IMR-90 (cell line): ENCODE results near the gene FLT4. TPM values are rescaled to one million over a fixed set of nuclear protein-coding genes. Genes with fewer than 3 reads are reported as not detected.

Experiments used
- ATAC-seq: fragments of 200-7000 bp; cut with Tn5 transposase; 2 replicates; pipeline ENCODE4 v1.9.1; 2020; ENCODE audit warnings: low read depth, mild to moderate bottlenecking, moderate library complexity
- BruUV-seq: library from RNA; stranded (reverse); fragments of 400-500 nt; replicated peaks from 2 replicates; lab custom pipeline; 2021; lab: Mats Ljungman, UMichigan
- CTCF ChIA-PET: fragments of 300-600 bp; formaldehyde crosslinking; extraction: SDS; loops from one replicate; lab custom pipeline; 2021; ENCODE audit warnings: antibody characterized with exemption; lab: Yijun Ruan, JAX
- POLR2A ChIA-PET: fragments of 300-600 bp; sonication (Branson Sonifier 250); formaldehyde crosslinking; loops from one replicate; lab custom pipeline; 2022; ENCODE audit warnings: antibody characterized with exemption; ENCODE audit not compliant: unreplicated experiment; lab: Charles Lee
- DNase-seq: peaks from one replicate; pipeline ENCODE4 v3.0.0; 2013
- H2AFZ ChIP-seq: replicated peaks from 2 replicates; pipeline ENCODE3; 2013; ENCODE audit warnings: low read length, mild to moderate bottlenecking; ENCODE audit not compliant: poor library complexity
- H2AK5ac ChIP-seq: 2 replicates; pipeline ENCODE4 v1.6.1; 2013; ENCODE audit warnings: low read depth, low read length, inconsistent platforms
- H2AK9ac ChIP-seq: replicated peaks from 2 replicates; pipeline ENCODE3; 2013; ENCODE audit warnings: mild to moderate bottlenecking, low read depth, low read length, moderate library complexity; ENCODE audit not compliant: poor library complexity
- H2BK120ac ChIP-seq: 2 replicates; pipeline ENCODE4 v1.6.1; 2013; ENCODE audit warnings: low read depth, low read length, inconsistent platforms
- H2BK15ac ChIP-seq: 3 replicates; pipeline ENCODE4 v1.6.1; 2013; ENCODE audit warnings: low read depth, low read length, inconsistent platforms
- H2BK20ac ChIP-seq: 2 replicates; pipeline ENCODE4 v1.6.1; 2013; ENCODE audit warnings: low read depth, mild to moderate bottlenecking, inconsistent platforms, low read length, moderate library complexity
- H2BK5ac ChIP-seq: 2 replicates; pipeline ENCODE4 v1.6.1; 2013; ENCODE audit warnings: mild to moderate bottlenecking, low read depth, low read length, inconsistent platforms; ENCODE audit not compliant: poor library complexity, severe bottlenecking
- H3K14ac ChIP-seq: replicated peaks from 2 replicates; pipeline ENCODE4 v1.6.1; 2013; ENCODE audit warnings: low read depth, low read length, inconsistent platforms
- H3K18ac ChIP-seq: 2 replicates; pipeline ENCODE4 v1.6.1; 2013; ENCODE audit warnings: low read depth, low read length, control low read depth
- H3K23ac ChIP-seq: 2 replicates; pipeline ENCODE4 v1.6.1; 2013; ENCODE audit warnings: low read depth, low read length, inconsistent platforms
- H3K27ac ChIP-seq: 2 replicates; pipeline ENCODE4 v1.5.1; 2013; ENCODE audit warnings: mild to moderate bottlenecking, control low read depth, low read length; ENCODE audit not compliant: insufficient read depth
- H3K27me3 ChIP-seq: 2 replicates; pipeline ENCODE4 v1.6.1; 2013; ENCODE audit warnings: low read length; ENCODE audit not compliant: control insufficient read depth, insufficient read depth
- H3K36me3 ChIP-seq: 2 replicates; pipeline ENCODE4 v1.6.1; 2013; ENCODE audit warnings: low read length, mixed read lengths; ENCODE audit not compliant: control insufficient read depth, insufficient read depth
- H3K4ac ChIP-seq: 2 replicates; pipeline ENCODE4 v1.6.1; 2013; ENCODE audit warnings: low read depth, low read length, inconsistent platforms
- H3K4me1 ChIP-seq: 2 replicates; pipeline ENCODE4 v1.6.1; 2013; ENCODE audit warnings: low read length, mixed read lengths; ENCODE audit not compliant: control insufficient read depth, insufficient read depth
- H3K4me2 ChIP-seq: 2 replicates; pipeline ENCODE4 v1.6.1; 2013; ENCODE audit warnings: low read depth, mild to moderate bottlenecking, control low read depth, low read length, moderate library complexity
- H3K4me3 ChIP-seq: 2 replicates; pipeline ENCODE4 v1.5.1; 2013; ENCODE audit warnings: low read depth, mild to moderate bottlenecking, control low read depth, low read length, moderate library complexity; ENCODE audit not compliant: insufficient read depth
- H3K56ac ChIP-seq: 2 replicates; pipeline ENCODE4 v1.6.1; 2013; ENCODE audit warnings: low read length, inconsistent platforms; ENCODE audit not compliant: insufficient read depth; ENCODE audit errors: extremely low read depth
- H3K79me1 ChIP-seq, 2 experiments: 2 replicates each; pipeline ENCODE4 v1.6.1; 2013; ENCODE audit warnings: low read length in 2 of 2, inconsistent platforms in 1 of 2, low read depth in 1 of 2
- H3K9ac ChIP-seq: 2 replicates; pipeline ENCODE4 v1.6.1; 2013; ENCODE audit warnings: low read depth, low read length, control low read depth
- H3K9me1 ChIP-seq: 2 replicates; pipeline ENCODE4 v1.6.1; 2013; ENCODE audit warnings: low read length, inconsistent platforms; ENCODE audit not compliant: insufficient read depth
- H3K9me3 ChIP-seq: 2 replicates; pipeline ENCODE4 v1.6.1; 2013; ENCODE audit warnings: low read length; ENCODE audit not compliant: control insufficient read depth, insufficient read depth
- H4K20me1 ChIP-seq: 2 replicates; pipeline ENCODE4 v1.6.1; 2013; ENCODE audit warnings: low read length, inconsistent platforms; ENCODE audit not compliant: insufficient read depth
- H4K5ac ChIP-seq: 2 replicates; pipeline ENCODE4 v1.6.1; 2013; ENCODE audit warnings: mild to moderate bottlenecking, low read depth, low read length, control low read depth
- H4K8ac ChIP-seq, 2 experiments: 2 replicates each; pipeline ENCODE4 v1.6.1; 2013; ENCODE audit warnings: low read depth in 2 of 2, low read length in 2 of 2, control low read depth in 1 of 2, inconsistent platforms in 1 of 2
- H4K91ac ChIP-seq: 2 replicates; pipeline ENCODE4 v1.6.1; 2013; ENCODE audit warnings: low read depth, low read length, inconsistent platforms; ENCODE audit not compliant: insufficient read depth
- BHLHE40 ChIP-seq: fragments of 150-350 bp; IDR thresholded peaks from 2 replicates; pipeline ENCODE4 v1.6.1; 2016; ENCODE audit warnings: mild to moderate bottlenecking, low read depth, low read length
- CEBPB ChIP-seq: IDR thresholded peaks from 2 replicates; pipeline ENCODE4 v1.6.1; 2012; ENCODE audit warnings: low read depth, low read length, improper control_type of control experiment
- CHD1 ChIP-seq: IDR thresholded peaks from 2 replicates; pipeline ENCODE4 v1.6.1; 2012; ENCODE audit warnings: low read depth, low read length, improper control_type of control experiment
- CTCF ChIP-seq: conservative IDR thresholded peaks from 2 replicates; pipeline ENCODE4 v1.5.1; 2012; ENCODE audit warnings: mild to moderate bottlenecking, low read depth, low read length, improper control_type of control experiment
- ELK1 ChIP-seq: fragments of 150-350 bp; IDR thresholded peaks from 2 replicates; pipeline ENCODE4 v1.6.1; 2016; ENCODE audit warnings: low read depth, mild to moderate bottlenecking, low read length, moderate library complexity, borderline replicate concordance
- FOS ChIP-seq: fragments of 150-350 bp; IDR thresholded peaks from 2 replicates; pipeline ENCODE4 v1.6.1; 2016; ENCODE audit warnings: low read depth, low read length
- MAFK ChIP-seq: IDR thresholded peaks from 2 replicates; pipeline ENCODE4 v1.6.1; 2012; ENCODE audit warnings: low read depth, low read length, improper control_type of control experiment
- MAZ ChIP-seq: IDR thresholded peaks from 2 replicates; pipeline ENCODE4 v1.6.1; 2012; ENCODE audit warnings: low read depth, mild to moderate bottlenecking, low read length, improper control_type of control experiment, moderate library complexity, borderline replicate concordance
- MXI1 ChIP-seq: IDR thresholded peaks from 2 replicates; pipeline ENCODE4 v1.6.1; 2012; ENCODE audit warnings: low read depth, mild to moderate bottlenecking, low read length, moderate library complexity, borderline replicate concordance
- NFE2L2 ChIP-seq: fragments of 150-350 bp; IDR thresholded peaks from 2 replicates; pipeline ENCODE4 v1.6.1; 2016; ENCODE audit warnings: low read depth, mild to moderate bottlenecking, low read length
- POLR2A ChIP-seq: IDR thresholded peaks from 2 replicates; pipeline ENCODE4 v1.6.1; 2012; ENCODE audit warnings: mild to moderate bottlenecking, low read depth, low read length
- RAD21 ChIP-seq: IDR thresholded peaks from 2 replicates; pipeline ENCODE4 v1.6.1; 2012; ENCODE audit warnings: low read length, improper control_type of control experiment
- RCOR1 ChIP-seq: IDR thresholded peaks from 2 replicates; pipeline ENCODE4 v1.6.1; 2012; ENCODE audit warnings: mild to moderate bottlenecking, low read length, improper control_type of control experiment; ENCODE audit not compliant: insufficient replicate concordance
- RFX5 ChIP-seq: IDR thresholded peaks from 2 replicates; pipeline ENCODE4 v1.8.0; 2012; ENCODE audit warnings: low read depth, mild to moderate bottlenecking, low read length, moderate library complexity
- SMC3 ChIP-seq: fragments of 150-350 bp; IDR thresholded peaks from 2 replicates; pipeline ENCODE4 v1.6.1; 2016; ENCODE audit warnings: low read depth, mild to moderate bottlenecking, antibody characterized with exemption, low read length, moderate library complexity
- USF2 ChIP-seq: fragments of 150-350 bp; IDR thresholded peaks from 2 replicates; pipeline ENCODE4 v1.6.1; 2017; ENCODE audit warnings: mild to moderate bottlenecking, antibody characterized with exemption, low read length, low read depth
- WGBS, 2 experiments: methylation state at CpG; one replicate each; pipeline versions ENCODE4 v1.1.5 to v1.1.7; 2013; ENCODE audit warnings: missing lambda C conversion rate in 2 of 2; ENCODE audit not compliant: insufficient read length in 1 of 2; ENCODE audit errors: extremely low coverage in 2 of 2; 5-methylcytosine and 5-hydroxymethylcytosine counted together
- dilution Hi-C: fragments of 300-500 bp; cut with HindIII; formaldehyde crosslinking; loops from one replicate; pipeline ENCODE4 v1.14.3; 2018; ENCODE audit warnings: low sequenced_read_pairs; ENCODE audit not compliant: unreplicated experiment
- in situ Hi-C: fragments of 300-500 bp; cut with MboI; formaldehyde crosslinking; loops from 3 replicates; pipeline ENCODE4 v1.14.3; 2019; ENCODE audit warnings: low sequenced_read_pairs, inconsistent platforms, mixed read lengths
- intact Hi-C: fragments of 100-400 bp; cut with micrococcal nuclease; formaldehyde crosslinking; loops from 2 replicates; pipeline ENCODE4 v1.10.0; 2022
- polyA plus RNA-seq, 3 experiments: library from polyadenylated mRNA; depleted of rRNA; stranded (reverse); fragments of >200 nt; gene quantifications; 2 replicates each; pipeline ENCODE4 v1.2.3, GENCODE V29; 2012; ENCODE audit warnings: low replicate concordance in 1 of 3
- total RNA-seq: library from RNA; depleted of rRNA; stranded (reverse); fragments of >200 nt; gene quantifications from 2 replicates; pipeline ENCODE4 v1.2.3, GENCODE V29; 2012

The FLT4 gene
- total and polyA plus RNA-seq, 2 of the 4 experiments (the other 2 are of a cell fraction), result under 0.01 to 0.07 TPM

GRCh38 chr5:180596668-180597231 lies 52.6 kb downstream of the FLT4 start:
- dilution Hi-C loops (no loop called here), in situ Hi-C loops (no loop called here), intact Hi-C loops (no loop called here)
- no peak overlapping the region for H2AK9ac ChIP-seq
- no peak overlapping the region for H4K5ac ChIP-seq
- H3K4me1 ChIP-seq, result no peaks in the 10 kb centered on the region
- no CpG with 5 or more reads among the region's 24 CpGs for WGBS, 2 experiments
- peaks cover 6% of the 10 kb centered on the region; the same call in 1 of the 2 replicates for H3K27me3 ChIP-seq
- CTCF ChIA-PET, result no interaction called here
- H4K8ac ChIP-seq, result no peak overlapping the region
- no peak for DNase-seq
- BruUV-seq, result no TSS peak
- no peak overlapping the region for H2BK20ac ChIP-seq
- H4K91ac ChIP-seq, result no peak overlapping the region
- H4K20me1 ChIP-seq, result no peaks in the 10 kb centered on the region
- no peak overlapping the region for H2BK5ac ChIP-seq
- H2BK15ac ChIP-seq, result no peak overlapping the region
- no peak overlapping the region for H3K23ac ChIP-seq
- no peak for TF ChIP-seq MAFK
- TF ChIP-seq POLR2A, result no peak
- no peak for TF ChIP-seq RAD21
- TF ChIP-seq RFX5, result no peak
- TF ChIP-seq CHD1, result no peak
- TF ChIP-seq USF2, result no peak
- no peak for TF ChIP-seq SMC3
- TF ChIP-seq FOS, result no peak
- no peak for TF ChIP-seq BHLHE40
- no peak for TF ChIP-seq CEBPB
- no peak for TF ChIP-seq NFE2L2
- no peak for TF ChIP-seq CTCF
- no peak for TF ChIP-seq MXI1
- no peak for TF ChIP-seq MAZ
- no peak for TF ChIP-seq ELK1
- TF ChIP-seq RCOR1, result no peak
- H2BK120ac ChIP-seq, result no peak overlapping the region
- no peak overlapping the region for H3K14ac ChIP-seq
- H3K9ac ChIP-seq, result no peak overlapping the region
- no peaks in the 10 kb centered on the region for H3K9me1 ChIP-seq
- no peak overlapping the region for H3K4me3 ChIP-seq
- H3K9me3 ChIP-seq, result no peaks in the 10 kb centered on the region
- H3K18ac ChIP-seq, result no peak overlapping the region
- no peaks in the 10 kb centered on the region for H3K79me1 ChIP-seq
- no peak for ATAC-seq
- no peak overlapping the region for H3K4ac ChIP-seq
- no peaks in the 10 kb centered on the region for H3K36me3 ChIP-seq
- no peak overlapping the region for H3K56ac ChIP-seq
- no peak overlapping the region for H2AK5ac ChIP-seq
- no peak overlapping the region for H2AFZ ChIP-seq
- POLR2A ChIA-PET, result no interaction called here
- no peak overlapping the region for H3K4me2 ChIP-seq
- H3K27ac ChIP-seq, result no peak overlapping the region
